IMR-90 (cell line): ENCODE results near the gene VWDE.

Source experiments
- BHLHE40 ChIP-seq: fragments of 150-350 bp; IDR thresholded peaks from 2 replicates; pipeline ENCODE4 v1.6.1; 2016; ENCODE audit warnings: mild to moderate bottlenecking, low read depth, low read length
- CEBPB ChIP-seq: IDR thresholded peaks from 2 replicates; pipeline ENCODE4 v1.6.1; 2012; ENCODE audit warnings: low read depth, low read length, improper control_type of control experiment
- CTCF ChIP-seq: conservative IDR thresholded peaks from 2 replicates; pipeline ENCODE4 v1.5.1; 2012; ENCODE audit warnings: mild to moderate bottlenecking, low read depth, low read length, improper control_type of control experiment
- ELK1 ChIP-seq: fragments of 150-350 bp; IDR thresholded peaks from 2 replicates; pipeline ENCODE4 v1.6.1; 2016; ENCODE audit warnings: low read depth, mild to moderate bottlenecking, low read length, moderate library complexity, borderline replicate concordance
- FOS ChIP-seq: fragments of 150-350 bp; IDR thresholded peaks from 2 replicates; pipeline ENCODE4 v1.6.1; 2016; ENCODE audit warnings: low read depth, low read length
- MAFK ChIP-seq: IDR thresholded peaks from 2 replicates; pipeline ENCODE4 v1.6.1; 2012; ENCODE audit warnings: low read depth, low read length, improper control_type of control experiment
- MAZ ChIP-seq: IDR thresholded peaks from 2 replicates; pipeline ENCODE4 v1.6.1; 2012; ENCODE audit warnings: low read depth, mild to moderate bottlenecking, low read length, improper control_type of control experiment, moderate library complexity, borderline replicate concordance
- MXI1 ChIP-seq: IDR thresholded peaks from 2 replicates; pipeline ENCODE4 v1.6.1; 2012; ENCODE audit warnings: low read depth, mild to moderate bottlenecking, low read length, moderate library complexity, borderline replicate concordance
- POLR2A ChIP-seq: IDR thresholded peaks from 2 replicates; pipeline ENCODE4 v1.6.1; 2012; ENCODE audit warnings: mild to moderate bottlenecking, low read depth, low read length
- RAD21 ChIP-seq: IDR thresholded peaks from 2 replicates; pipeline ENCODE4 v1.6.1; 2012; ENCODE audit warnings: low read length, improper control_type of control experiment
- RCOR1 ChIP-seq: IDR thresholded peaks from 2 replicates; pipeline ENCODE4 v1.6.1; 2012; ENCODE audit warnings: mild to moderate bottlenecking, low read length, improper control_type of control experiment; ENCODE audit not compliant: insufficient replicate concordance
- RFX5 ChIP-seq: IDR thresholded peaks from 2 replicates; pipeline ENCODE4 v1.8.0; 2012; ENCODE audit warnings: low read depth, mild to moderate bottlenecking, low read length, moderate library complexity
- SMC3 ChIP-seq: fragments of 150-350 bp; IDR thresholded peaks from 2 replicates; pipeline ENCODE4 v1.6.1; 2016; ENCODE audit warnings: low read depth, mild to moderate bottlenecking, antibody characterized with exemption, low read length, moderate library complexity
- USF2 ChIP-seq: fragments of 150-350 bp; IDR thresholded peaks from 2 replicates; pipeline ENCODE4 v1.6.1; 2017; ENCODE audit warnings: mild to moderate bottlenecking, antibody characterized with exemption, low read length, low read depth

GRCh38 chr7:12289996-12290395, 113.7 kb downstream of the VWDE start:
- TF ChIP-seq CTCF = no peak
- TF ChIP-seq FOS = no peak
- TF ChIP-seq USF2 = no peak
- no peak for TF ChIP-seq RAD21
- no peak for TF ChIP-seq MAZ
- TF ChIP-seq POLR2A = no peak
- TF ChIP-seq MXI1 = no peak
- no peak for TF ChIP-seq CEBPB
- TF ChIP-seq SMC3 = no peak
- TF ChIP-seq ELK1 = no peak
- TF ChIP-seq RFX5 = no peak
- no peak for TF ChIP-seq MAFK
- no peak for TF ChIP-seq BHLHE40
- TF ChIP-seq RCOR1 = no peak
